Uterus (tissue), 2 donors: ENCODE measurements around the gene RBFOX2.

Experiments used
- POLR2A ChIP-seq, 2 donors: fragments of 450-650 bp; IDR thresholded peaks; one replicate each; pipeline ENCODE4 v1.6.1; 2016; ENCODE audit warnings: antibody characterized with exemption in 2 of 2, mild to moderate bottlenecking in 1 of 2, moderate library complexity in 1 of 2
- TF ChIP-seq, protein P1 (sequence below), 4 experiments: fragments of 200-600 bp in 2 of 4; fragments of 450-650 bp in 2 of 4; sonication (generic) in 2 of 4; IDR thresholded peaks; one replicate each; pipeline ENCODE4 v1.5.1; 2016 to 2019; ENCODE audit warnings: antibody characterized with exemption in 4 of 4, mild to moderate bottlenecking in 2 of 4, moderate library complexity in 1 of 4

DNA sequence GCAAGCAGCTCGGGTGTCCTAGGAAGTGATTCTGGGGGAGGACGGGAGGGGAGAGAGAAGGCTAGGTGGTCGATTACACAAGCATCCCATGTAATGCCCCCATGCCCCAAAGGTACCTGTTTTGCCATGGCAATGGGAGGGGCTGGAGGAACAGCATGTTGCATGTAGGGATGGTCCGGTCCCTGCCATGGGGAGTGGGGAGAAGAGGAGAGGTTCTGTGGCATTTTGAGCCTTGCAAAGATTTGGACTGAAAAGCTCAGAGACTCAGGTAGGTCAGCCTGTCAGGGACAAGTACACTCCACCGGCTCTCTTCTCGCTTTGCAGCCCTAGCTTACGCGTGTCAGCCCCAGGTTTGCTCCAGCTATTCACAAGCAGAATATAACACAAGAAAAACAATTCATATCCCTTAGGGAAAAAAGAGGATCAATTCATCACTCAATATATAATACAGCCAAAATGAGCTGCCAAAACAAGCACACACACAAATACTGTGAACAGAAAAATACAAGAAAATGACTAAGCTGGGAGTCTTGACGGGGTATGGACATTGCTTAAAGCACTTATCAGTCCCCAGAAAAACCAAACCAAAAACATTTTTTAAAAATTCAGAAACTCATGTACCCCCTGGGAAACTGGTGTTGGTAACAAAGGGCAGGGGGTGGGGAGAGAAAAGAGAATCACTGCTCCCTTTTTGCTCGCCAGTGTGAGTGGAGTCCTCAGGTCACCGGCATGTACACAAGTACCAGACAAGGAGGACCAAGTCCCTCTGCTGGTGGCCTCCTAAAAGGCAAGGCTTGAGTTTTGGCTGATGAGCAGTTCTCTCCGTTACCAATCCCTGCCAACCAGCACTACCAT is 289.3 kb downstream of the RBFOX2 start:
- TF ChIP-seq, protein P1, sequence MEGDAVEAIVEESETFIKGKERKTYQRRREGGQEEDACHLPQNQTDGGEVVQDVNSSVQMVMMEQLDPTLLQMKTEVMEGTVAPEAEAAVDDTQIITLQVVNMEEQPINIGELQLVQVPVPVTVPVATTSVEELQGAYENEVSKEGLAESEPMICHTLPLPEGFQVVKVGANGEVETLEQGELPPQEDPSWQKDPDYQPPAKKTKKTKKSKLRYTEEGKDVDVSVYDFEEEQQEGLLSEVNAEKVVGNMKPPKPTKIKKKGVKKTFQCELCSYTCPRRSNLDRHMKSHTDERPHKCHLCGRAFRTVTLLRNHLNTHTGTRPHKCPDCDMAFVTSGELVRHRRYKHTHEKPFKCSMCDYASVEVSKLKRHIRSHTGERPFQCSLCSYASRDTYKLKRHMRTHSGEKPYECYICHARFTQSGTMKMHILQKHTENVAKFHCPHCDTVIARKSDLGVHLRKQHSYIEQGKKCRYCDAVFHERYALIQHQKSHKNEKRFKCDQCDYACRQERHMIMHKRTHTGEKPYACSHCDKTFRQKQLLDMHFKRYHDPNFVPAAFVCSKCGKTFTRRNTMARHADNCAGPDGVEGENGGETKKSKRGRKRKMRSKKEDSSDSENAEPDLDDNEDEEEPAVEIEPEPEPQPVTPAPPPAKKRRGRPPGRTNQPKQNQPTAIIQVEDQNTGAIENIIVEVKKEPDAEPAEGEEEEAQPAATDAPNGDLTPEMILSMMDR (IDR thresholded peaks at IDR 0.05), result peak in 1 of 4 experiments; percentile 13
- no peak for TF ChIP-seq POLR2A (IDR thresholded peaks at IDR 0.05)
